Activated gamma-delta T cell (primary cell): ENCODE measurements around the gene SPINK1.
"Not testable (repeated sequence)": the region's sequence is repeated elsewhere in the genome, so short reads cannot be mapped to it uniquely, and the experiment has no call there.

Experiments used
- DNase-seq: peaks from one replicate; lab custom pipeline; 2025; lab: John Stamatoyannopoulos, UW

The SPINK1 gene

DNA sequence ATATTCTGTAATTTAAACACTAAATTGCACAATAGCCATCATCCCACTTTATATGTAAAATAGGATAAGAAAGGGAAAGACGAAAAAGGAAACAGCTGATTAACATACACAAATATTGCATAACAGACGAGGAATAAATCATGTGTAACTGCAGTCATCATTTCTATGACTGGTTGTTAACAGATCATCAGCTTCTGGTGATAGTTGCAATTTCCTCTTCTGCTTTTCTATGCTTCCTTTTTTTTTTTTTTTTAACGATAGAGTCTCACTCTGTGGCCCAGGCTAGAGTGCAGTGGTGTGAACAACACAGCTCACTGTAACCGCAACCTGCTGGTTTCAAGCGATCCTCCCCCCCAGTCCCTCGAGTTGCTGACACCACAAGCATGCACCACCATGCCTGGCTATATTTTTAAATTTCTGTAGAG, 26.4 kb downstream of the SPINK1 start:
- no peak for DNase-seq

DNA sequence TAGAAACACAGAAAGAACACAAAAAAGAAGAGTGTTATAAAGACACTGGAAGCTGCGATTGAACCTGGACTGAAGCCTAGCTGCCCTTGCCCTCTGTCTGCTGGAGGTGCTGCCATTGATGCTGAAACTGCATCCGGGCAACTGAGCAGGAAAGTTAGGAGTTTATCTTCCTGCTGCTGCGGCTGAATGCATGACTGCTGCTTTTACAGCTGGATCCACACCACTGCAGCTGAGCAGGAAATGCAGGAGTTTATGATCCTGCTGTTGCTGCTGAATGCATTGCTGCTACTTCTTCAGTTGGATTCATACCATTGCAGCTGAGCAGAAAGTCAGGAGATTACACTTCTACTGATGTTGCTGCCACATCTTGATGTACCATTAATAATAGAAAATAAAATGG, 27.1 kb downstream of the SPINK1 start:
- DNase-seq: no peak

DNA sequence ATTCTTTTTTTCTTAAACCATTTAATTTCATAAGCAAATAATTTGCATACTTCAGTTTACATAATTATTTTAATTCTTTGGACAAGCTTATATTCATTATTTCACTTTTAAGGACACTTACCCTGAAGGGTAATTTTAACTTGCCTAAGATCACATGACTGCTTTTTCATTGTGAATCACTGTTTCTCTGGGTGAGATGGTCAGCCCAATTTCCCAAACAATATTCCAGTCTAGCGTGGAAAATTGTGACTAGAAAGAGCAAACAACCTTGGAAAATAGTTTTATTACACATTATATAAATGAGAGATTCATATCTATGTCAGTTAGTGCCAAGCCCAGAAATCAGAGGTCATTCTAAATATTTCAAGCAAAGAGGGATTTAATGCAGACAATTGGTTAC, 27.5 kb downstream of the SPINK1 start:
- no peak for DNase-seq

DNA sequence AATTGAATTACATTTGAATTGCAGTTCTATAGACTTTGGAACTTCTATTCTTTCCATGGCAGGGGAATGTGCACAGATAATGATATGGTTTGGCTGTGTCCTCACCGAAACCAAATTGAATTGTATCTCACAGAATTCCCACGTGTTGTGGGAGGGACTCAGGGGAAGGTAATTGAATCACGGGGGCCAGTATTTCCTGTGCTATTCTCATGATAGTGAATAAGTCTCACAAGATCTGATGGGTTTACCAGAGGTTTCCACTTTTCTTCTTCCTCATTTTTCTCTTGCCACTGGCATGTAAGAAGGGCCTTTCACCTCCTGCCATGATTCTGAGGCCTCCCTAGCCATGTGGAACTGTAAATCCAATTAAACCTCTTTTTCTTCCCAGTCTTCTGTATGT, 28.3 kb downstream of the SPINK1 start:
- not testable (repeated sequence) for DNase-seq

DNA sequence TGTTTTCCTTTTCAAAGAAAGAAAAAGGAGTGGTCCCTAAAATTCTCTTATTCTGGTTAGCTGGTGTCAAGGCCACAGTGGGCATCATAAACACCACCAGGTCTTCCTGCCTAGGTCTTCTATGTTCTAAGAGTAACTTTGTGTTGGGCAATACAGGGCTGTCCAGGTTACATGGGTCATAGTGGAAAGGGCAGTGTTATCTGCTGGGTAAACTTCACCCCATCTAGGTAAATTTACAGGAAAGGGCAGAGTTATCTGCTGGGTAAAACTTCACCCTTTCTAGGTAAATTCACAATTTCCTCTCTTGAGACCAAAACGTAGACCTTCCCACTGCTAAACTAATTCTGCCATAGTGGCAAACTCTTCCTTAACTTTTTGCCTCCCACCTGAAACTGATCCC, 30.0 kb downstream of the SPINK1 start:
- no peak for DNase-seq

DNA sequence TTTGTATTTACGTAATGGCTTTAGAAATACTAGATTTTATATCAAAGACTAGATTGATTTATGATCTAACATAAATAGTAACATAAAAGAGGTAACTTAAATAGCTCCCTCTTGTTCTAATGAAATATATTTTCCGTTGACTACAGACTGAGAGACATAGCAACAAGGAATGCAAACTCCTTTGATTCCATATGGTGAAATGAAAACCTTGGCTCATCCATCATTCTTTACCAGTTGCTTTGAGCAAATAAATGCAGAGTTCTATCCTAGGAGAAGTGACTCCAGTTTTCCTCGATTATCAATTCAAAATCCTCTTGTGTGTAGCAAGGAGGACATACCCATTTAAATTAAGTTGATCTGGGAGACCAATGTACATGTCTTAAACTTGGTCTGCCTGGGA, 31.0 kb downstream of the SPINK1 start:
- DNase-seq: no peak

DNA sequence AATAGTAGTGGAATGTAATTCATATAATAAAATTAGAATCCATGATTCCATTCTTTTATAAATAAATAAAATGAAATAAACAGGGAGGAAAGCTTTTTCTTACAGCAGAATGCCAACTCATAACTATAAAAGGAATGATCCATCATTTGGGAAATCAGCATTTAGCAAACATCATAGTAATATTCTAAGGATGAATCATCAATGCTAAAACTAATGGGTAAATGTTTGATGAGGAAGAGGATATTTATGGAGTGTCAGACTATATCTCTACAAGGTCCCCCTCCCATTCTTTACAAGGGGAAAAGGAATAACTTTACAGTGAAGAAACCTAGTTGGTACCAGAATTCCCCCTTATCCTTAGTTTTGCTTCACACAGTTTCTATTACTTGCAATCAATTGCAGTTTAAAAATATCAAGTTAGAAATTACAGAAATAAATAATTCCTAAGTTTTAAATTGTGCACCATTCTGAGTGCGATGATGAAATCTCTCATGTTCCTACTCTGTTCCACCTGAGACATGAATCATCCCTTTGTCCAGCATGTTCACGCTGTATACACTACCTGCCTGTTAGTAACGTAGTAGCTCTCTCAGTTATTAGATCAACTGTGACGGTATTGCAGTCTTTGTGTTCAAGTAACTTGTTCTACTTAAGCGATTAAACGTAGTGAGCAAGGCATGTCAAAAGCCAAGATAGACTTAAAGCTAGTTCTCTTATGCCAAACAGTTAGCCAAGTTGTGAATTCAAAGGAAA, 34.7 kb downstream of the SPINK1 start:
- DNase-seq: no peak

DNA sequence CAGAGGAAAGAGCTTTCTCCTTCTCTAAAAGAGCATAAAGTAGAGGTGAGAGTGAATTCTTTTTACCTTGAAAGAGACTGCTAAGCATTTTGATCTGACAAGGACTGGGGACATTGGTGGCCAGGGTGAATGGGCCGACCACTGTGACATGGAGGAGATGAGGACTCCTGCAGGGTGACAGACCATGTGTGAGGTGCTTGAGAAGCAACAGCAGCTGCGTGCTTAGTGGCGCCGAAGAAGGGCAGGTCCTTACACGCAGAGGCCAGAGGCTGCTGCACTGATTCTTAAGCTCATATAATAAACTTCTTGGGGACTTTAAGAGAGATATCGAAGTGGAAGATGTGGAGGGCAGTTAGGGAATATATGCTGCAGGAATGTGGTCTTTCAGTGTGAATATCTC, 40.3 kb downstream of the SPINK1 start:
- DNase-seq: no peak

DNA sequence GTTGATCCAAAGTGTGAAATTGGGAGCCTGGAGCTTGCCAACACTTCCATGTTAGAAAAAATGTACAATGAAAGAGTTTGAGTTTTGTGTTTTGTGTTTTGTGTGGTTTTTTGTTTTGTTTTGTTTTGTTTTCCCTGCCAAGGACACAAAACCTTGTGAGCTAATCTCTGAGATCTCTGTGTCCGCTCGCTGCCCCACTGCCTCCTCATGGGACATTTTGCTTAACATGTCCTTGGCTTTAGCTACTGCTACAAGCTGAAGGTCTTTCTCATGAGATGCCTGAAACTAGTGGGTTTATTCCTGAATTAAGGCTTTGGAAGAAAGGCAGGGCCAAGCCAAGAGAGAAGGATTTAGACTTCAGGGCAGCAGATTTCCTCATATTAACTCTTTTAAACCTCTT, 41.7 kb downstream of the SPINK1 start:
- no peak for DNase-seq

DNA sequence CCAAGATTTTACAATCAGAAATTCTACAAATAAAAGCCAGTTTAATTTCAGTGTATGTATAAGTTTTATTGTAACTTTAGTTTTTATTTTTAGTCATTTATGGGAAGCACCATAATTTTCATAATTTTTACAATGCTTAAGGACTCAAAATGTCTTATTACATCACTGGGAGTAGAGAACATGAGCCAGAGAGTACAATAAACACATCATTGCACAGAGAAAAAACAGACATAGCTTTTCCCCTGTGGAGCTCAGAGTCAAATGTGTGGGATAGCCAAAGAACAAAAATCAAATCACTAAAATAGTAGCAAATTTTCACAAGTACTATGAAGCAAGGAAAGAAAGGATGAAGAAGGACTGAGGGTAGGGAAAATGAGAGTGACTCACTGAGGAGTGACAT, 43.4 kb downstream of the SPINK1 start:
- DNase-seq: no peak

DNA sequence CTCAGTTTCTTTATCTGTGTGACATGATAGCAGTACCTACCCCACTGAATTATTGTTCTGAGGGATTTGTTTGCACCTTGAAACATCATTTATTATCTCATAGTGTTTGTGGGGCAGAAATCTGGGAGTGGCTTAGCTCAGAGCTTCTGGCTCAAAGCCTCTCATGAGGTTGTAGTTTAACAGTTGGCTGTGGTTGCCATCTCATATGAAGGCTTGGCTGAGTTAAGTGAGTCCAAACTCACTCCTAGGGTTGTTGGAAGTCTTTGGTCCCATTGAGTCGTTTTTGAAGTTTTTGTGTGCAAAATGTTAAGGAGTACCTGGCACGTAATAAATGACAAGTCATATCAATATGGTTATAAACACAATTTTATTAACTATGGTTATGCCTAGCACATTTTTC, 45.3 kb downstream of the SPINK1 start:
- no peak for DNase-seq

DNA sequence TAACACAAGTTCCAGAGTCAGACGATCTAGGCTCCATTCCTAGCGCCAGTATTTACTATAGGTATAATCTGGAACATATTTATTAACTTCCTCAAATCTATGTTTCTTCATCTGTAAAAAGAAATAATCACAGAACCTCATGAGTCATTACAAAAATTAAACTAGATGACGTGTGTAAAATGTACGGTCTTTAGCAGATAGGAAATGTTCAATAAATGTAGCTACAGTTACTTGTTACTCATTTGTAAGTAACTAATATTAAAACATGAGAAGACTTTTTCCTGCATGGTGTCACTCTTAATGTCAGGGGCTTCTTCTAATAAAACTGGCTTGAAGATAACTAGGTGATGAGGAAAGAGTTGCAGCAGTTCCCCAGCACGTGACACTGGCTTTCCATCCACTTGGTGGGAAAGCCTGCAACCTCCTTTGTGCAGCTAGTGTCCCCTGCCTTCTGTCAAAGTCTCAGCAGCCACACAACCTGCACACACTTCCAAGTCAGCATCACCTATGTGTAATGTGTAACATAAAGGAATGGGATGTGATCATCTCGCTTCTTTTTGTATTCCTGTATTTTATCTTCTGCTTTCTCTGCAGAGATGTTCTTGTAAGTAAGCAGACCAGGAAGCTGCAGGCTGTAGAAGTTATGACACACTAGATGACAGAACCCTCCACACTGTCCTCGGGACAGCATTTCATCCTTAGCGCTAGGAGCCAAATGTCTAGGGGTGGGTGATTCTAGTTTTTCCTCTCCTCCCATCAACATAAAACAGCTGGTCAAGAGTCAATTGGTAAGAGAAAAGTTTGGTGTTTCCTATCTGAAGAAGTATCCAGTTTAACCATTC, 47.1 kb downstream of the SPINK1 start:
- no peak for DNase-seq

DNA sequence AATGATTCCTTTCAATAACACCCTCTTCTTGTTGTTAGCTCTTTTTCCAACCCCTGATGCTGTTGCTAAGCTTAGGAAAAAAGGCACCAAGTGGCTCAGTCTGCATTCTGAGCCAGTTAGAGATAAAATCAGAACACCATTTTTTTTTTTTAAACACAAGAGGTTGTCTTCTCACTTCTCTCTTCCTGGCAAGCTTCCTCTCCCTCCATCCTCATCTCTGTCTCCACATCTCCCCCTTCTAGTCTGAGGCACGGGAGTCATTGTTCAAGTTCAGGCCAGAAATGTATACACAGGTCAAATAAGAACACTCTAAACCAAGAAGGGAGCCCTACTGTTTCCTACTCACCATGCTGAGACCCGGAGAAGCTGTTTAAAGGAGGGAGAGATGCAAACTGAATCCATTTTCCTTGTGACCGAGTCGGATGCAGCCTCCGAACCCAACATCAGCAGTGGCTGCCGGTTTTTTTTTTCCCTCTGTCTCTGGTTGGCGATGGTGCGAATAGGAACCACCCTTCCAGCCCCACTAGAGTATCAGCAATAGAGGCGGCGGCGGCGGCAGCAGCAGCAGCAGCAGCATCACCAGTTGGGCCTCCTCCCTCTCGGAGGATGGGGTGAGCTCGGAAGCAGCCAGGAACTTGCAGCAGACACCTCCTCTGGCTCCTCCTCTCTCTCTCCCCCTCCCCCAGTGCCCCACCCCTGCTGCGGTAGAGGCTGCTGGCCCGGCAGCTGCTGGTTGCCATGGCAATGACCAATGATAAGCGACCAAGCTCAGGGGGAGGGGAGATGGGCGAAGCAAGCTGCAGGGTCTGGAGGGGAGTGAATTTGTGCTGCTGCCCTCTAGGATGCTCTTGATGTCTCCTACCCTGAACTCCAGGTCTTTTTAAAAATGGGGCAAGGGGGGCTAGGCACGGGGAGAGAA, 49.1 kb downstream of the SPINK1 start, which contains the start of gene JAKMIP2:
TSS of gene JAKMIP2 (minus strand) at position 619 of the 919 bp plus-strand sequence. CDS start 110,922 bp downstream, outside the sequence.
- peak; percentile 30 for DNase-seq

DNA sequence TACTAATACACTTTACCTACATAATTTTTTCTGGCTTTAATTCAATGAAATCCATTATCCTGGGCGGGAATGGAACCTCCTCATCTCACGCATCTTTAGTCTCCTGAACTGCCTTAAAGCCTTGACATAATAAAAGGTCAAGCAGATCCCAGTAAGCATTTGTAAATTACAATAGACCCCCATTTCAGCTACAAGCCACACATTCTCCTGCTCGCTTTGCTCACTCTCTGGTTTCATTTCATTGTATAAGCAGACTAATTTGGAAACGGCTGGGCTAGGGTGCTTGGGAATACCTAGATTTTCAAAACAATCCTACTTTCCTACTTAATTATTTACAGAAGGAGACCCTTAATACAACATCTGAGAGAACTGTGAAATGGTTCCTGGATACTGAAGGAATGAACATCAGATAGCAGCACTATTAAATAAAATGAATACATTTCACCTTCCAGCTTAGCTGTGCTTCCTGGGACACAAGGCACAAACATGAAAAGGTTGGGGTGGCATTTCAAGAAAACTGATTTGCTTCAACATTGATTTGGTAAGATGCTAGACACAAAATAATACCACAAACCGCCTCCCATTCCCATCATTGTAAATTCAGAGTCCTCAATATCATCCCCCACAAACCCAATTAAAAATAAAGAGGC, 50.4 kb downstream of the SPINK1 start:
- DNase-seq: no peak

DNA sequence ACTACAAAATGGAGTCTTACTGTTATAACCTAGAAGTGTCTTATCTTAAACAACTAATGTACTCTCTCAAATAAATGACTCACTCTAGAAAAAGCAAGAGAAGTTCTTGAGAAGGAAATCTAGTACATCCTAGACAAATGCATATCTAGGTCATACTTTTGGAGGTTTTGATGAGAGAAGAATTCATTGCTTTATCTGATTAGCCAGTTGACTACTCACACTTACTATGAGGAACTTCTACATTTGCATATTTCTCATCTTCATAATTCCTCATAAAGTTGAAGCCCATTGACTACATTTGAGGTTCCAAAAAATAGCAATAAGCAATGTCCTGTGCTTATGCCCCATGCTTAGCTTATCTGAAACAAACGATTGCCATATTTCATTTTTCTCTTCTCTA, 51.8 kb downstream of the SPINK1 start:
- DNase-seq: no peak

DNA sequence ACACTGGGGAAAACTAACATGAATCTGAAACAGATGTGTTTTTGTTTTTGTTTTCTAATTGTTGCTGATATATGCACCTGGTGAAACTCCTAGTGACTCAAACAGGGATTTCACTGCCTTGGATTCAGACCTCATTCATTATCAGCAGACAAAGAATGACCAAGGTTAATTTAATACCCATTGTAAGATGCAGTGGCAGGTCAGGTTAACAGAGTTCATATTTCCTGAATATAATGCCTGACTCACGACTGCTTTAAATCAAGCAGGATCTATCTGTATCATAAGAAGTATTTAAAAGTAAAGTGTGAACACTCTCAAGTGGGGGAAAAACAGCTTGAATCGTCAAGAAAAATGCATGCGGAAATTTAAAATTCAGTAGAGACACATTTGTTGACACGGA, 54.5 kb downstream of the SPINK1 start:
- DNase-seq: no peak
